IMR-90 (cell line): ENCODE measurements around the gene TNFRSF18.

Source experiments
- BHLHE40 ChIP-seq: fragments of 150-350 bp; IDR thresholded peaks from 2 replicates; pipeline ENCODE4 v1.6.1; 2016; ENCODE audit warnings: mild to moderate bottlenecking, low read depth, low read length
- CEBPB ChIP-seq: IDR thresholded peaks from 2 replicates; pipeline ENCODE4 v1.6.1; 2012; ENCODE audit warnings: low read depth, low read length, improper control_type of control experiment
- MAZ ChIP-seq: IDR thresholded peaks from 2 replicates; pipeline ENCODE4 v1.6.1; 2012; ENCODE audit warnings: low read depth, mild to moderate bottlenecking, low read length, improper control_type of control experiment, moderate library complexity, borderline replicate concordance
- POLR2A ChIP-seq: IDR thresholded peaks from 2 replicates; pipeline ENCODE4 v1.6.1; 2012; ENCODE audit warnings: mild to moderate bottlenecking, low read depth, low read length
- SMC3 ChIP-seq: fragments of 150-350 bp; IDR thresholded peaks from 2 replicates; pipeline ENCODE4 v1.6.1; 2016; ENCODE audit warnings: low read depth, mild to moderate bottlenecking, antibody characterized with exemption, low read length, moderate library complexity
- TF ChIP-seq, protein P1 (sequence below): conservative IDR thresholded peaks from 2 replicates; pipeline ENCODE4 v1.5.1; 2012; ENCODE audit warnings: mild to moderate bottlenecking, low read depth, low read length, improper control_type of control experiment
- TF ChIP-seq, protein P2 (sequence below): fragments of 150-350 bp; IDR thresholded peaks from 2 replicates; pipeline ENCODE4 v1.6.1; 2017; ENCODE audit warnings: mild to moderate bottlenecking, antibody characterized with exemption, low read length, low read depth

DNA sequence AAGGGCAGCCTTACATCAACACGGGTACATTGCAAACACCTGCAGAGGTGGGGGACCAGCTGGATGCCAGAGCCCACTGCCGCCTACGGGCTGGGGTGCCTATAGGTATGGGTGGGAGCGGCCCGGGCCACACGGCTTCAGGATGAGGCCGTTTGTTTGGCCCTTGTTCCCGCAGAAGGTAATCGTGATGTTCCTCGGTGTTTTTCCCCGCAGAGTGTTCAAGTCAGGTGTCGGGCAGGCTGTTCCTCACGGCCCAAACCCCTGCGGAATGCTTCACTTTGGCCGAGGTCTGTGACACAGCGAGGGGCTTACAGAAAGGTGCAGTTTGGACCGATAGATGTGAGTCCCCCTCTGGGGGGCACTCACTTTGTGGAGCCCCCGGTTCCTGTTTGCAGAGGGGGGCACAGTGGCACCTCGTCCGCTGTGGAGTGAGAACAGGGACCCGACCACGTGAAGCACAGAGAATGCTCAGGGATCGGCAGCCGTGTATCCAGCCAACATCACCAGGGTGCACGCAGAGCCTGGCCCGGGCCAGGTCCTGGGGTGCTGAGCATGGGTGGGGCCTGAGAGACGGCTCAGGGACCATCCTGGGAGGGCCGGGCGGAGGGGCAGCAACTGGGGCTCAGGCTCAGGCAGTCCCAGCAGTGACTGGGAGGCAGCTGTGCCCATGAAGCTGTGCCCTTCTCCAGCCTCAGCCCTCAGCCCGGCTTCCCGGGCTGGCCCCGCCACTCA lies 33.2 kb downstream of the TNFRSF18 start:
- TF ChIP-seq, protein P1, sequence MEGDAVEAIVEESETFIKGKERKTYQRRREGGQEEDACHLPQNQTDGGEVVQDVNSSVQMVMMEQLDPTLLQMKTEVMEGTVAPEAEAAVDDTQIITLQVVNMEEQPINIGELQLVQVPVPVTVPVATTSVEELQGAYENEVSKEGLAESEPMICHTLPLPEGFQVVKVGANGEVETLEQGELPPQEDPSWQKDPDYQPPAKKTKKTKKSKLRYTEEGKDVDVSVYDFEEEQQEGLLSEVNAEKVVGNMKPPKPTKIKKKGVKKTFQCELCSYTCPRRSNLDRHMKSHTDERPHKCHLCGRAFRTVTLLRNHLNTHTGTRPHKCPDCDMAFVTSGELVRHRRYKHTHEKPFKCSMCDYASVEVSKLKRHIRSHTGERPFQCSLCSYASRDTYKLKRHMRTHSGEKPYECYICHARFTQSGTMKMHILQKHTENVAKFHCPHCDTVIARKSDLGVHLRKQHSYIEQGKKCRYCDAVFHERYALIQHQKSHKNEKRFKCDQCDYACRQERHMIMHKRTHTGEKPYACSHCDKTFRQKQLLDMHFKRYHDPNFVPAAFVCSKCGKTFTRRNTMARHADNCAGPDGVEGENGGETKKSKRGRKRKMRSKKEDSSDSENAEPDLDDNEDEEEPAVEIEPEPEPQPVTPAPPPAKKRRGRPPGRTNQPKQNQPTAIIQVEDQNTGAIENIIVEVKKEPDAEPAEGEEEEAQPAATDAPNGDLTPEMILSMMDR: no peak
- TF ChIP-seq POLR2A (no peak), BHLHE40 (no peak), MAZ (no peak), SMC3 (no peak), CEBPB (no peak)
- TF ChIP-seq, protein P2, sequence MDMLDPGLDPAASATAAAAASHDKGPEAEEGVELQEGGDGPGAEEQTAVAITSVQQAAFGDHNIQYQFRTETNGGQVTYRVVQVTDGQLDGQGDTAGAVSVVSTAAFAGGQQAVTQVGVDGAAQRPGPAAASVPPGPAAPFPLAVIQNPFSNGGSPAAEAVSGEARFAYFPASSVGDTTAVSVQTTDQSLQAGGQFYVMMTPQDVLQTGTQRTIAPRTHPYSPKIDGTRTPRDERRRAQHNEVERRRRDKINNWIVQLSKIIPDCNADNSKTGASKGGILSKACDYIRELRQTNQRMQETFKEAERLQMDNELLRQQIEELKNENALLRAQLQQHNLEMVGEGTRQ: no peak
